H1 (cell line): ENCODE data around the gene BCAR1. TPM values are rescaled to one million over a fixed set of nuclear protein-coding genes. Genes with fewer than 3 reads are reported as not detected.

Experiments used
- CTCF ChIA-PET: fragments of 300-600 bp; sonication (Branson Sonifier 250); formaldehyde crosslinking; loops from one replicate; lab custom pipeline; 2021; ENCODE audit not compliant: partially characterized antibody; lab: Charles Lee
- POLR2A ChIA-PET: fragments of 300-600 bp; sonication (Branson Sonifier 250); formaldehyde crosslinking; loops from one replicate; lab custom pipeline; 2021; ENCODE audit warnings: inconsistent platforms; ENCODE audit not compliant: partially characterized antibody; lab: Charles Lee
- DNase-seq, 2 experiments: peaks; one replicate each; pipeline versions ENCODE4 v3.0.0 to v3.0.0-alpha.2; 2010 to 2022; ENCODE audit warnings: low spot score in 2 of 2, low read depth in 1 of 2, mixed read lengths in 1 of 2
- FAIRE-seq: peaks from 2 replicates; lab custom pipeline; 2011; peaks lifted over from hg19 to GRCh38; lab: Jason Lieb, UNC
- H2AFZ ChIP-seq: 2 replicates; pipeline ENCODE4 v1.8.1; 2012; ENCODE audit warnings: low read length, inconsistent platforms
- H2AK5ac ChIP-seq: 2 replicates; pipeline ENCODE4 v1.6.1; 2013; ENCODE audit warnings: low read depth, low read length
- H2BK120ac ChIP-seq: replicated peaks from 2 replicates; pipeline ENCODE3; 2013; ENCODE audit warnings: low read depth, low read length, inconsistent platforms
- H2BK12ac ChIP-seq: 2 replicates; pipeline ENCODE4 v1.6.1; 2013; ENCODE audit warnings: low read depth, low read length
- H2BK15ac ChIP-seq: 2 replicates; pipeline ENCODE4 v1.6.1; 2013; ENCODE audit warnings: low read length
- H2BK20ac ChIP-seq: 2 replicates; pipeline ENCODE4 v1.6.1; 2013; ENCODE audit warnings: low read length
- H2BK5ac ChIP-seq: 2 replicates; pipeline ENCODE4 v1.6.1; 2013; ENCODE audit warnings: low read depth, low read length
- H3K14ac ChIP-seq: 2 replicates; pipeline ENCODE4 v1.6.1; 2013; ENCODE audit warnings: inconsistent platforms; ENCODE audit not compliant: insufficient read length
- H3K18ac ChIP-seq: 2 replicates; pipeline ENCODE4 v1.6.1; 2013; ENCODE audit warnings: low read length; ENCODE audit errors: extremely low read depth
- H3K23ac ChIP-seq: 2 replicates; pipeline ENCODE4 v1.6.1; 2013; ENCODE audit warnings: inconsistent platforms; ENCODE audit not compliant: insufficient read length
- H3K23me2 ChIP-seq: 2 replicates; pipeline ENCODE4 v1.6.1; 2013; ENCODE audit warnings: low read depth, low read length
- H3K27ac ChIP-seq: 2 replicates; pipeline ENCODE4 v1.6.1; 2011; ENCODE audit warnings: low read depth, low read length, inconsistent platforms
- H3K27me3 ChIP-seq, 4 experiments: replicated peaks in 1 of 4; 1 replicate in 1 of 4; 2 replicates in 3 of 4; pipeline versions ENCODE4 v1.6.1 to v1.8.1; 2011 to 2013; ENCODE audit warnings: low read length in 3 of 4, mild to moderate bottlenecking in 3 of 4, inconsistent platforms in 2 of 4, mixed read lengths in 2 of 4, moderate library complexity in 1 of 4; ENCODE audit not compliant: control insufficient read depth in 3 of 4, insufficient read depth in 3 of 4; ENCODE audit errors: extremely low read depth in 1 of 4
- H3K36me3 ChIP-seq, 4 experiments: 2 replicates each; pipeline versions ENCODE4 v1.6.1 to v1.8.1; 2011 to 2013; ENCODE audit warnings: mild to moderate bottlenecking in 4 of 4, low read length in 3 of 4, moderate library complexity in 2 of 4, control low read depth in 1 of 4, inconsistent platforms in 1 of 4; ENCODE audit not compliant: insufficient read depth in 4 of 4, control insufficient read depth in 2 of 4
- H3K4ac ChIP-seq: replicated peaks from 2 replicates; pipeline ENCODE3; 2013; ENCODE audit warnings: low read length, low read depth, mixed read lengths, inconsistent platforms; ENCODE audit not compliant: insufficient read length
- H3K4me1 ChIP-seq, 4 experiments: replicated peaks in 1 of 4; 1 replicate in 1 of 4; 2 replicates in 3 of 4; pipeline versions ENCODE4 v1.6.1 to v1.8.1; 2011 to 2013; ENCODE audit warnings: low read length in 3 of 4, inconsistent platforms in 2 of 4, mixed read lengths in 1 of 4; ENCODE audit not compliant: insufficient read depth in 4 of 4, control insufficient read depth in 3 of 4
- H3K4me2 ChIP-seq, 2 experiments: 2 replicates each; pipeline versions ENCODE4 v1.6.1 to v1.8.1; 2011 to 2013; ENCODE audit warnings: low read depth in 2 of 2, low read length in 2 of 2, control low read depth in 1 of 2, inconsistent platforms in 1 of 2, mild to moderate bottlenecking in 1 of 2; ENCODE audit not compliant: insufficient read depth in 1 of 2
- H3K4me3 ChIP-seq, 4 experiments: fragments of 200-600, 300-600 bp in 1 of 4; sonication (generic), shearing (Covaris generic), sonication (Bioruptor Twin) in 1 of 4; 2 replicates each; pipeline versions ENCODE4 v1.5.1 to v1.8.1; 2011 to 2016; ENCODE audit warnings: low read length in 4 of 4, low read depth in 3 of 4, control low read depth in 2 of 4, inconsistent platforms in 2 of 4, mild to moderate bottlenecking in 2 of 4, mixed read lengths in 1 of 4, moderate library complexity in 1 of 4; ENCODE audit not compliant: insufficient read depth in 2 of 4; ENCODE audit errors: extremely low read depth in 1 of 4
- H3K56ac ChIP-seq: replicated peaks from 2 replicates; pipeline ENCODE3; 2013; ENCODE audit warnings: low read depth, mild to moderate bottlenecking, mixed read lengths, low read length, inconsistent platforms; ENCODE audit not compliant: insufficient read length
- H3K79me1 ChIP-seq: 2 replicates; pipeline ENCODE4 v1.6.1; 2013; ENCODE audit warnings: low read depth, low read length, control low read depth
- H3K79me2 ChIP-seq, 2 experiments: 2 replicates each; pipeline versions ENCODE4 v1.6.1 to v1.8.1; 2012 to 2013; ENCODE audit warnings: low read length in 2 of 2, mild to moderate bottlenecking in 2 of 2, inconsistent platforms in 1 of 2; ENCODE audit not compliant: insufficient read depth in 2 of 2, control insufficient read depth in 1 of 2
- H3K9ac ChIP-seq, 4 experiments: replicated peaks in 1 of 4; 1 replicate in 1 of 4; 2 replicates in 3 of 4; pipeline versions ENCODE4 v1.6.1 to v1.8.1; 2011 to 2013; ENCODE audit warnings: low read depth in 3 of 4, low read length in 3 of 4, control low read depth in 2 of 4, mild to moderate bottlenecking in 2 of 4, moderate library complexity in 2 of 4, inconsistent platforms in 1 of 4; ENCODE audit errors: extremely low read depth in 1 of 4
- H3K9me3 ChIP-seq, 2 experiments: 2 replicates each; pipeline versions ENCODE4 v1.6.1 to v1.8.1; 2012 to 2013; ENCODE audit warnings: mild to moderate bottlenecking in 2 of 2, moderate library complexity in 2 of 2, control low read depth in 1 of 2, inconsistent platforms in 1 of 2, low read depth in 1 of 2, low read length in 1 of 2, mixed read lengths in 1 of 2; ENCODE audit not compliant: insufficient read depth in 2 of 2
- H4K20me1 ChIP-seq, 2 experiments: replicated peaks in 1 of 2; 2 replicates each; pipeline versions ENCODE3 to v1.8.1; 2011 to 2013; ENCODE audit warnings: inconsistent platforms in 2 of 2, low read length in 2 of 2, mild to moderate bottlenecking in 1 of 2; ENCODE audit not compliant: insufficient read depth in 2 of 2, control insufficient read depth in 1 of 2
- H4K5ac ChIP-seq: 2 replicates; pipeline ENCODE4 v1.6.1; 2013; ENCODE audit warnings: low read length, low read depth, mixed read lengths, inconsistent platforms; ENCODE audit not compliant: insufficient read length
- H4K8ac ChIP-seq: 2 replicates; pipeline ENCODE4 v1.8.0; 2013; ENCODE audit warnings: mild to moderate bottlenecking, moderate library complexity, low read length, inconsistent platforms; ENCODE audit not compliant: insufficient read depth; ENCODE audit errors: extremely low read depth
- H4K91ac ChIP-seq: replicated peaks from 2 replicates; pipeline ENCODE3; 2013; ENCODE audit warnings: low read length, mixed read lengths, inconsistent platforms; ENCODE audit not compliant: insufficient read length
- ATF3 ChIP-seq: IDR thresholded peaks from 2 replicates; pipeline ENCODE4 v1.6.1; 2011; ENCODE audit warnings: low read depth, mild to moderate bottlenecking, low read length; ENCODE audit not compliant: insufficient read depth
- EP300 ChIP-seq, 2 experiments: IDR thresholded peaks; 1 replicate in 1 of 2; 2 replicates in 1 of 2; pipeline ENCODE4 v1.6.1; 2011 to 2012; ENCODE audit warnings: low read depth in 2 of 2, low read length in 2 of 2, mild to moderate bottlenecking in 2 of 2, borderline replicate concordance in 1 of 2, inconsistent platforms in 1 of 2, moderate library complexity in 1 of 2
- KDM5A ChIP-seq: fragments of 200-600 bp; IDR thresholded peaks from 2 replicates; pipeline ENCODE4 v1.7.1; 2012; ENCODE audit warnings: mild to moderate bottlenecking, low read length, inconsistent platforms, mixed read lengths
- SP1 ChIP-seq: IDR thresholded peaks from 2 replicates; pipeline ENCODE4 v1.6.1; 2011; ENCODE audit warnings: low read depth, low read length
- WGBS, 2 experiments: shearing (Covaris generic) in 1 of 2; methylation state at CpG; one replicate each; pipeline versions ENCODE4 v1.1.6 to v1.1.7; 2013 to 2015; ENCODE audit warnings: low lambda C conversion rate in 2 of 2, mixed read lengths in 2 of 2, inconsistent platforms in 1 of 2, low coverage in 1 of 2, missing lambda C conversion rate in 1 of 2; ENCODE audit not compliant: insufficient replicate concordance in 2 of 2, insufficient coverage in 1 of 2, insufficient read length in 1 of 2; ENCODE audit errors: extremely low coverage in 1 of 2, missing lambda C conversion rate in 1 of 2; 5-methylcytosine and 5-hydroxymethylcytosine counted together
- polyA plus RNA-seq, 7 experiments: library from polyadenylated mRNA; depleted of rRNA in 3 of 7; stranded (reverse) in 5 of 7; unstranded in 2 of 7; fragments of >200 nt in 5 of 7; fragments of 200-250 nt in 2 of 7; gene quantifications; 1 replicate in 5 of 7; 2 replicates in 1 of 7; 4 replicates in 1 of 7; pipeline versions ENCODE4 v1.2.1 to v1.2.3, GENCODE V29; 2011 to 2013; ENCODE audit warnings: missing spikeins in 2 of 7, mixed read lengths in 2 of 7
- total RNA-seq: library from RNA; stranded (reverse); fragmentation: NEBNext Ultra II Directional; extraction: Animal tissue kit (Norgen Biotek cat#: 25700); gene quantifications from 2 replicates; pipeline ENCODE4 v1.2.1, GENCODE V29; 2021

The BCAR1 gene
- total and polyA plus RNA-seq, 2 of the 8 experiments (the other 6 are each of a cell fraction or from before 2014, with no cell fraction given) = 59.8 to 105 TPM

GRCh38 chr16:75236232-75236631, 15.2 kb downstream of the BCAR1 start:
- ChIA-PET POLR2A (interaction anchor here (1.0 to 22.7 kb wide), 7 partner anchors 9 to 30 kb away, joined by 3 to 375 read pairs (median 6); partner anchors contain the start of gene BCAR1), CTCF (interaction anchor here (0.6 to 10.8 kb wide), 7 partner anchors 14 to 166 kb away, joined by 3 to 236 read pairs (median 3); partner anchors contain the start of gene BCAR1)
- H2AFZ ChIP-seq = no peak overlapping the region
- H3K4ac ChIP-seq = no peak overlapping the region
- no peak overlapping the region for H2BK20ac ChIP-seq
- no peak overlapping the region for H3K4me2 ChIP-seq
- H3K23me2 ChIP-seq = no peaks in the 10 kb centered on the region
- H4K8ac ChIP-seq = no peak overlapping the region
- no peak overlapping the region for H3K27ac ChIP-seq
- no peak overlapping the region for H3K14ac ChIP-seq
- H2BK15ac ChIP-seq = no peak overlapping the region
- peaks cover 25 to 38% of the 10 kb centered on the region in 2 experiments for H4K20me1 ChIP-seq
- no peak overlapping the region for H4K91ac ChIP-seq
- no peak for FAIRE-seq
- H3K9ac ChIP-seq = no peak overlapping the region
- peaks cover 14% of the 10 kb centered on the region; the same call in 1 of the 2 replicates for H3K79me1 ChIP-seq
- no peak overlapping the region for H3K56ac ChIP-seq
- H4K5ac ChIP-seq = no peak overlapping the region
- no peaks in the 10 kb centered on the region for H3K9me3 ChIP-seq
- WGBS, 2 experiments = 96% methylated on average over 7 of the region's 7 CpGs; no CpG with 5 or more reads in 1 of the 2 experiments
- H3K23ac ChIP-seq = no peak overlapping the region
- H2BK12ac ChIP-seq = no peak overlapping the region
- H2BK5ac ChIP-seq = no peak overlapping the region
- no peaks in the 10 kb centered on the region for H3K27me3 ChIP-seq
- TF ChIP-seq ATF3 (no peak), SP1 (no peak), KDM5A (no peak), EP300 (IDR thresholded peaks at IDR 0.05; ENCODE audit: borderline replicate concordance in 1 of 2, low read depth in 2 of 2, low read length in 2 of 2) (no peak)
- no peak overlapping the region for H3K4me3 ChIP-seq
- no peak for DNase-seq
- peaks cover 6 to 43% (median 23%) of the 10 kb centered on the region in 4 experiments for H3K36me3 ChIP-seq
- no peak overlapping the region for H2AK5ac ChIP-seq
- peaks cover 0 to 24% of the 10 kb centered on the region in 2 experiments; a peak in 2 of 4 replicates for H3K79me2 ChIP-seq
- no peak overlapping the region for H3K18ac ChIP-seq
- H3K4me1 ChIP-seq = peaks cover 0 to 6% (median 2%) of the 10 kb centered on the region in 4 experiments; a peak in 2 of 7 replicates
- no peak overlapping the region for H2BK120ac ChIP-seq
